ENCODE data around the gene CERT1. TPM values are rescaled to one million over a fixed set of nuclear protein-coding genes. Genes with fewer than 3 reads are reported as not detected.
"Not testable (repeated sequence)": the region's sequence is repeated elsewhere in the genome, so short reads cannot be mapped to it uniquely, and the experiment has no call there.

CERT1 gene
- total RNA-seq, 2 experiments from 2014 or later = 13.3 to 33.6 TPM

GRCh38 chr5:75509956-75510355 is 1.5 kb downstream of the CERT1 start:
- Histone ChIP-seq H3K4me3 (ENCODE audit: low read depth, low read length, poor library complexity, severe bottlenecking) (peak overlapping the region; percentile 91), H4K20me1 (ENCODE audit: insufficient read depth, low read length) (peaks cover 16% of the 10 kb centered on the region; the same call in 1 of the 2 replicates), H3K36me3 (ENCODE audit: insufficient read depth, low read length) (peaks cover 19% of the 10 kb centered on the region), H3K4me2 (ENCODE audit: low read length) (peak overlapping the region; percentile 99), H3K9me2 (ENCODE audit: insufficient read depth, low read length) (no peaks in the 10 kb centered on the region; the same call in 1 of the 2 replicates), H3K9me3 (ENCODE audit: low read length) (peaks cover 19% of the 10 kb centered on the region; the same call in 1 of the 2 replicates), H3K79me2 (ENCODE audit: insufficient read depth, low read depth, low read length) (peaks cover 89% of the 10 kb centered on the region), H3K27ac (ENCODE audit: low read depth, low read length, poor library complexity, severe bottlenecking) (peak overlapping the region; percentile 10), H2AFZ (ENCODE audit: low read length) (peak overlapping the region; percentile 67; the same call in 1 of the 2 replicates), H3K4me1 (ENCODE audit: insufficient read depth, low read length, poor library complexity, severe bottlenecking) (peaks cover 38% of the 10 kb centered on the region)
- ChIA-PET CTCF (ENCODE audit: unreplicated experiment) (no interaction called here), POLR2A (interaction anchor here (1.0 to 2.5 kb wide), 6 partner anchors 14 to 173 kb away, joined by 3 to 9 read pairs (median 4); partner anchors contain the start of gene HMGCR)
- no peak for TF ChIP-seq CTCF (conservative IDR thresholded peaks at IDR 0.05; ENCODE audit: low read length)
- TF ChIP-seq EZH2phosphoT487 (IDR thresholded peaks at IDR 0.05; ENCODE audit: borderline replicate concordance, low read depth, low read length) = no peak
- DNase-seq (ENCODE audit: low spot score) = no peak
- BruUV-seq (replicated peaks) = TSS peak; percentile 43
- intact Hi-C loops (cut with micrococcal nuclease; ENCODE audit: unreplicated experiment) = loop anchor here (2.0 kb wide), 1 partner anchor 173 kb away; the partner anchor contains the start of gene HMGCR

GRCh38 chr5:75509546-75509945 is 1.9 kb downstream of the CERT1 start:
- no peak for DNase-seq (ENCODE audit: low spot score)
- H3K4me3 ChIP-seq (ENCODE audit: low read depth, low read length, poor library complexity, severe bottlenecking) = peak overlapping the region; percentile 91
- H3K4me1 ChIP-seq (ENCODE audit: insufficient read depth, low read length, poor library complexity, severe bottlenecking) = peaks cover 34% of the 10 kb centered on the region
- H3K36me3 ChIP-seq (ENCODE audit: insufficient read depth, low read length) = peaks cover 22% of the 10 kb centered on the region
- peak overlapping the region; percentile 10 for H3K27ac ChIP-seq (ENCODE audit: low read depth, low read length, poor library complexity, severe bottlenecking)
- no peak for TF ChIP-seq EZH2phosphoT487 (IDR thresholded peaks at IDR 0.05; ENCODE audit: borderline replicate concordance, low read depth, low read length)
- H3K9me3 ChIP-seq (ENCODE audit: low read length) = peaks cover 19% of the 10 kb centered on the region; the same call in 1 of the 2 replicates
- intact Hi-C loops (cut with micrococcal nuclease; ENCODE audit: unreplicated experiment) = no loop called here
- peaks cover 16% of the 10 kb centered on the region; the same call in 1 of the 2 replicates for H4K20me1 ChIP-seq (ENCODE audit: insufficient read depth, low read length)
- ChIA-PET CTCF (ENCODE audit: unreplicated experiment) (no interaction called here), POLR2A (interaction anchor here (1.0 to 2.5 kb wide), 7 partner anchors 11 to 172 kb away, joined by 3 to 9 read pairs (median 5); partner anchors contain the start of gene HMGCR)
- H3K9me2 ChIP-seq (ENCODE audit: insufficient read depth, low read length) = no peaks in the 10 kb centered on the region; the same call in 1 of the 2 replicates
- peak overlapping the region; percentile 99 for H3K4me2 ChIP-seq (ENCODE audit: low read length)
- peak overlapping the region; percentile 67; the same call in 1 of the 2 replicates for H2AFZ ChIP-seq (ENCODE audit: low read length)
- H3K79me2 ChIP-seq (ENCODE audit: insufficient read depth, low read depth, low read length) = peaks cover 85% of the 10 kb centered on the region
- no TSS peak for BruUV-seq (replicated peaks)

- Histone ChIP-seq H3K4me1 (ENCODE audit: insufficient read depth, low read length, poor library complexity, severe bottlenecking) (peaks cover 17% of the 10 kb centered on the region), H3K4me3 (ENCODE audit: low read depth, low read length, poor library complexity, severe bottlenecking) (no peak overlapping the region), H3K4me2 (ENCODE audit: low read length) (no peak overlapping the region), H3K36me3 (ENCODE audit: insufficient read depth, low read length) (peaks cover 37% of the 10 kb centered on the region), H3K9me3 (ENCODE audit: low read length) (peaks cover 22% of the 10 kb centered on the region; the same call in 1 of the 2 replicates), H3K79me2 (ENCODE audit: insufficient read depth, low read depth, low read length) (peaks cover 81% of the 10 kb centered on the region), H4K20me1 (ENCODE audit: insufficient read depth, low read length) (peaks cover 16% of the 10 kb centered on the region; the same call in 1 of the 2 replicates), H3K27ac (ENCODE audit: low read depth, low read length, poor library complexity, severe bottlenecking) (no peak overlapping the region), H3K9me2 (ENCODE audit: insufficient read depth, low read length) (no peaks in the 10 kb centered on the region; the same call in 1 of the 2 replicates), H2AFZ (ENCODE audit: low read length) (no peak overlapping the region)
- CTCF ChIA-PET (ENCODE audit: unreplicated experiment) = no interaction called here
- intact Hi-C loops (cut with micrococcal nuclease; ENCODE audit: unreplicated experiment) = no loop called here
- no peak for TF ChIP-seq CTCF (conservative IDR thresholded peaks at IDR 0.05; ENCODE audit: low read length)
- TF ChIP-seq EZH2phosphoT487 (IDR thresholded peaks at IDR 0.05; ENCODE audit: borderline replicate concordance, low read depth, low read length) = no peak
- DNase-seq (ENCODE audit: low spot score) = no peak
- BruUV-seq (replicated peaks) = no TSS peak
- POLR2A ChIA-PET = interaction anchor here (0.6 to 2.3 kb wide), 7 partner anchors 9 to 171 kb away, joined by 3 to 7 read pairs (median 3); partner anchors contain the start of gene HMGCR
Measured at GRCh38 chr5:75507841-75508240, 3.6 kb downstream of the CERT1 start.

- DNase-seq (ENCODE audit: low spot score); BruUV-seq (replicated peaks); H3K4me2 ChIP-seq (ENCODE audit: low read length); intact Hi-C loops (cut with micrococcal nuclease; ENCODE audit: unreplicated experiment); H3K27ac ChIP-seq (ENCODE audit: low read depth, low read length, poor library complexity, severe bottlenecking); POLR2A ChIA-PET; H3K4me3 ChIP-seq (ENCODE audit: low read depth, low read length, poor library complexity, severe bottlenecking); CTCF ChIA-PET (ENCODE audit: unreplicated experiment); H2AFZ ChIP-seq (ENCODE audit: low read length); H3K9me2 ChIP-seq (ENCODE audit: insufficient read depth, low read length): not testable (repeated sequence)
- peaks cover 12% of the 10 kb centered on the region for H3K4me1 ChIP-seq (ENCODE audit: insufficient read depth, low read length, poor library complexity, severe bottlenecking)
- H4K20me1 ChIP-seq (ENCODE audit: insufficient read depth, low read length) = peaks cover 15% of the 10 kb centered on the region; the same call in 1 of the 2 replicates
- H3K79me2 ChIP-seq (ENCODE audit: insufficient read depth, low read depth, low read length) = peaks cover 88% of the 10 kb centered on the region
- H3K9me3 ChIP-seq (ENCODE audit: low read length) = peaks cover 22% of the 10 kb centered on the region; the same call in 1 of the 2 replicates
- H3K36me3 ChIP-seq (ENCODE audit: insufficient read depth, low read length) = peaks cover 62% of the 10 kb centered on the region
Measured at GRCh38 chr5:75505112-75505511, 6.3 kb downstream of the CERT1 start.

GRCh38 chr5:75498875-75499274 is 12.6 kb downstream of the CERT1 start:
- H3K4me2 ChIP-seq (ENCODE audit: low read length); CTCF ChIA-PET (ENCODE audit: unreplicated experiment); H4K20me1 ChIP-seq (ENCODE audit: insufficient read depth, low read length); H3K9me3 ChIP-seq (ENCODE audit: low read length); H2AFZ ChIP-seq (ENCODE audit: low read length); H3K27ac ChIP-seq (ENCODE audit: low read depth, low read length, poor library complexity, severe bottlenecking); H3K4me3 ChIP-seq (ENCODE audit: low read depth, low read length, poor library complexity, severe bottlenecking); DNase-seq (ENCODE audit: low spot score); H3K4me1 ChIP-seq (ENCODE audit: insufficient read depth, low read length, poor library complexity, severe bottlenecking); BruUV-seq (replicated peaks); intact Hi-C loops (cut with micrococcal nuclease; ENCODE audit: unreplicated experiment); H3K9me2 ChIP-seq (ENCODE audit: insufficient read depth, low read length): not testable (repeated sequence)
- Histone ChIP-seq H3K36me3 (ENCODE audit: insufficient read depth, low read length) (peaks cover 60% of the 10 kb centered on the region), H3K79me2 (ENCODE audit: insufficient read depth, low read depth, low read length) (peaks cover 36% of the 10 kb centered on the region)
- POLR2A ChIA-PET = interaction anchor here (0.6 to 1.8 kb wide), 2 partner anchors 10 to 42 kb away, joined by 3 to 7 read pairs; no protein-coding TSS in a partner anchor

All from OCI-LY7 (cell line).